NCI-H1694 (cell line): ENCODE data around the gene LRRC47.
"Not testable (repeated sequence)": the region's sequence is repeated elsewhere in the genome, so short reads cannot be mapped to it uniquely, and the experiment has no call there.

Experiments used
- DNase-seq: peaks from one replicate; lab custom pipeline; 2025; lab: John Stamatoyannopoulos, UW

The LRRC47 gene

GRCh38 chr1:3771108-3772026, 24.9 kb downstream of the LRRC47 start:
- no peak for DNase-seq

GRCh38 chr1:3770047-3770765, 26.1 kb downstream of the LRRC47 start:
- no peak for DNase-seq

GRCh38 chr1:3768811-3769390, 27.4 kb downstream of the LRRC47 start:
- DNase-seq: no peak

- DNase-seq: no peak
These were observed 28.9 kb downstream of the LRRC47 start for GRCh38 chr1:3767328-3767925.

- DNase-seq: no peak
These were observed 32.8 kb downstream of the LRRC47 start for GRCh38 chr1:3763351-3764125.

GRCh38 chr1:3762873-3763228, 33.4 kb downstream of the LRRC47 start:
- DNase-seq: no peak

- DNase-seq: no peak
These were observed 34.0 kb downstream of the LRRC47 start for GRCh38 chr1:3762151-3762872.

- DNase-seq: no peak
These were observed 34.8 kb downstream of the LRRC47 start for GRCh38 chr1:3761296-3762010.

- DNase-seq: no peak
These were observed 36.5 kb downstream of the LRRC47 start for GRCh38 chr1:3759796-3760195.

GRCh38 chr1:3759164-3759563, 37.1 kb downstream of the LRRC47 start:
- no peak for DNase-seq

- DNase-seq: no peak
These were observed 39.9 kb downstream of the LRRC47 start for GRCh38 chr1:3756394-3756793.

- DNase-seq: no peak
These were observed 42.4 kb downstream of the LRRC47 start for GRCh38 chr1:3753656-3754454.

GRCh38 chr1:3752400-3752945, 43.8 kb downstream of the LRRC47 start, which contains the start of gene CCDC27:
TSS of gene CCDC27 (plus strand) at chr1:3752450. CDS start at chr1:3752482, 32 bp downstream.
- DNase-seq: no peak

GRCh38 chr1:3750741-3751140, 45.6 kb downstream of the LRRC47 start:
- no peak for DNase-seq

- no peak for DNase-seq
These were observed 46.8 kb downstream of the LRRC47 start for GRCh38 chr1:3749512-3749911.

GRCh38 chr1:3748316-3748900, 47.9 kb downstream of the LRRC47 start:
- not testable (repeated sequence) for DNase-seq

- DNase-seq: no peak
These were observed 48.4 kb downstream of the LRRC47 start for GRCh38 chr1:3747903-3748302.

GRCh38 chr1:3747522-3747848, 48.8 kb downstream of the LRRC47 start:
- DNase-seq: no peak
